OCI-LY1 (cell line): ENCODE results near the gene RAD51B.
A peak's percentile ranks its signal among the peaks of the same experiment; 100 is the strongest.

ENCODE experiments used
- H2AFZ ChIP-seq: fragments of 200-600 bp; sonication (generic), shearing (Covaris generic); 2 replicates; pipeline ENCODE4 v1.6.0; 2014; ENCODE audit warnings: antibody characterized with exemption, mild to moderate bottlenecking, low read length
- H3F3A ChIP-seq: fragments of 200-600 bp; sonication (generic), shearing (Covaris generic); 2 replicates; pipeline ENCODE4 v1.6.0; 2014; ENCODE audit warnings: mild to moderate bottlenecking, antibody characterized with exemption, low read length, moderate library complexity; ENCODE audit not compliant: insufficient read depth
- H3K27ac ChIP-seq: fragments of 200-600 bp; sonication (generic); 2 replicates; pipeline ENCODE4 v1.5.1; 2014; ENCODE audit warnings: low read length, mixed run types, mild to moderate bottlenecking, low read depth; ENCODE audit not compliant: poor library complexity, severe bottlenecking
- H3K27me3 ChIP-seq: fragments of 200-600 bp; sonication (generic); 2 replicates; pipeline ENCODE4 v1.6.0; 2014; ENCODE audit warnings: antibody characterized with exemption, mild to moderate bottlenecking, low read length, moderate library complexity; ENCODE audit not compliant: insufficient read depth
- H3K36me3 ChIP-seq: fragments of 200-600 bp; sonication (generic); 2 replicates; pipeline ENCODE4 v1.6.1; 2014; ENCODE audit warnings: mild to moderate bottlenecking, antibody characterized with exemption, low read length, moderate library complexity, mixed read lengths; ENCODE audit not compliant: insufficient read depth
- H3K4me1 ChIP-seq: fragments of 200-600 bp; sonication (generic); 2 replicates; pipeline ENCODE4 v1.5.1; 2014; ENCODE audit warnings: mild to moderate bottlenecking, low read length, moderate library complexity; ENCODE audit not compliant: insufficient read depth, severe bottlenecking
- H3K4me2 ChIP-seq: fragments of 200-600 bp; sonication (generic), shearing (Covaris generic); 2 replicates; pipeline ENCODE4 v1.6.1; 2014; ENCODE audit warnings: low read length
- H3K4me3 ChIP-seq: fragments of 200-600 bp; sonication (generic); 2 replicates; pipeline ENCODE4 v1.5.1; 2014; ENCODE audit warnings: low read length, low read depth, mild to moderate bottlenecking, mixed read lengths; ENCODE audit not compliant: poor library complexity, severe bottlenecking
- H3K79me2 ChIP-seq: fragments of 200-600 bp; shearing (Covaris generic); 2 replicates; pipeline ENCODE4 v1.6.1; 2016; ENCODE audit warnings: mixed run types, low read length, mixed read lengths; ENCODE audit not compliant: insufficient read depth
- H3K9ac ChIP-seq: fragments of 200-600 bp; sonication (generic), shearing (Covaris generic); 2 replicates; pipeline ENCODE4 v1.6.1; 2014; ENCODE audit warnings: mild to moderate bottlenecking, low read length, mixed read lengths
- H3K9me2 ChIP-seq: fragments of 200-600 bp; sonication (generic), shearing (Covaris generic); 2 replicates; pipeline ENCODE4 v1.6.1; 2014; ENCODE audit warnings: low read depth, mild to moderate bottlenecking, low read length, mixed read lengths
- H3K9me3 ChIP-seq: fragments of 200-600 bp; shearing (Covaris generic); 2 replicates; pipeline ENCODE4 v1.6.1; 2014; ENCODE audit warnings: low read length, mixed read lengths
- H4K20me1 ChIP-seq: fragments of 200-600 bp; sonication (generic), shearing (Covaris generic); 2 replicates; pipeline ENCODE4 v1.6.0; 2016; ENCODE audit warnings: mild to moderate bottlenecking, low read length; ENCODE audit not compliant: insufficient read depth
- EZH2 ChIP-seq: fragments of 200-600 bp; sonication (generic), shearing (Covaris generic); IDR thresholded peaks from 2 replicates; pipeline ENCODE4 v1.8.0; 2017; ENCODE audit warnings: borderline replicate concordance, mixed run types, mild to moderate bottlenecking, antibody characterized with exemption, low read length, moderate library complexity, mixed read lengths
- TF ChIP-seq, protein P1 (sequence below): fragments of 200-600 bp; sonication (generic), shearing (Covaris generic); IDR thresholded peaks from 2 replicates; pipeline ENCODE4 v1.5.1; 2017; ENCODE audit warnings: mild to moderate bottlenecking, antibody characterized with exemption, low read length, moderate library complexity, mixed read lengths

Gene RAD51B

GRCh38 chr14:67933266-67933665 is 113.7 kb downstream of the RAD51B start:
- Histone ChIP-seq H3K27ac (no peak overlapping the region), H3K9ac (no peak overlapping the region), H3K4me3 (no peak overlapping the region), H3F3A (no peaks in the 10 kb centered on the region), H3K9me2 (no peaks in the 10 kb centered on the region), H3K36me3 (no peaks in the 10 kb centered on the region), H3K4me2 (no peak overlapping the region), H3K27me3 (no peaks in the 10 kb centered on the region), H3K4me1 (no peaks in the 10 kb centered on the region), H4K20me1 (no peaks in the 10 kb centered on the region), H3K79me2 (no peaks in the 10 kb centered on the region; the same call in 1 of the 2 replicates), H2AFZ (no peak overlapping the region), H3K9me3 (0 out of 2 replicates have a peak, but pooled peaks cover 2% of the 10 kb centered on the region)
- TF ChIP-seq, protein P1, sequence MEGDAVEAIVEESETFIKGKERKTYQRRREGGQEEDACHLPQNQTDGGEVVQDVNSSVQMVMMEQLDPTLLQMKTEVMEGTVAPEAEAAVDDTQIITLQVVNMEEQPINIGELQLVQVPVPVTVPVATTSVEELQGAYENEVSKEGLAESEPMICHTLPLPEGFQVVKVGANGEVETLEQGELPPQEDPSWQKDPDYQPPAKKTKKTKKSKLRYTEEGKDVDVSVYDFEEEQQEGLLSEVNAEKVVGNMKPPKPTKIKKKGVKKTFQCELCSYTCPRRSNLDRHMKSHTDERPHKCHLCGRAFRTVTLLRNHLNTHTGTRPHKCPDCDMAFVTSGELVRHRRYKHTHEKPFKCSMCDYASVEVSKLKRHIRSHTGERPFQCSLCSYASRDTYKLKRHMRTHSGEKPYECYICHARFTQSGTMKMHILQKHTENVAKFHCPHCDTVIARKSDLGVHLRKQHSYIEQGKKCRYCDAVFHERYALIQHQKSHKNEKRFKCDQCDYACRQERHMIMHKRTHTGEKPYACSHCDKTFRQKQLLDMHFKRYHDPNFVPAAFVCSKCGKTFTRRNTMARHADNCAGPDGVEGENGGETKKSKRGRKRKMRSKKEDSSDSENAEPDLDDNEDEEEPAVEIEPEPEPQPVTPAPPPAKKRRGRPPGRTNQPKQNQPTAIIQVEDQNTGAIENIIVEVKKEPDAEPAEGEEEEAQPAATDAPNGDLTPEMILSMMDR, result no peak
- no peak for TF ChIP-seq EZH2

- H3K9ac ChIP-seq, result no peak overlapping the region
- no peaks in the 10 kb centered on the region for H3F3A ChIP-seq
- no peak overlapping the region for H2AFZ ChIP-seq
- H3K4me3 ChIP-seq, result no peak overlapping the region
- H3K4me2 ChIP-seq, result no peak overlapping the region
- H3K79me2 ChIP-seq, result no peaks in the 10 kb centered on the region; the same call in 1 of the 2 replicates
- H4K20me1 ChIP-seq, result no peaks in the 10 kb centered on the region
- no peak for TF ChIP-seq EZH2
- TF ChIP-seq, protein P1, result peak; percentile 90
- no peaks in the 10 kb centered on the region for H3K9me2 ChIP-seq
- no peaks in the 10 kb centered on the region for H3K27me3 ChIP-seq
- H3K36me3 ChIP-seq, result no peaks in the 10 kb centered on the region
- 0 out of 2 replicates have a peak, but pooled peaks cover 2% of the 10 kb centered on the region for H3K9me3 ChIP-seq
- no peak overlapping the region for H3K27ac ChIP-seq
- H3K4me1 ChIP-seq, result no peaks in the 10 kb centered on the region
Measured at GRCh38 chr14:67934087-67934486, 114.5 kb downstream of the RAD51B start.

DNA sequence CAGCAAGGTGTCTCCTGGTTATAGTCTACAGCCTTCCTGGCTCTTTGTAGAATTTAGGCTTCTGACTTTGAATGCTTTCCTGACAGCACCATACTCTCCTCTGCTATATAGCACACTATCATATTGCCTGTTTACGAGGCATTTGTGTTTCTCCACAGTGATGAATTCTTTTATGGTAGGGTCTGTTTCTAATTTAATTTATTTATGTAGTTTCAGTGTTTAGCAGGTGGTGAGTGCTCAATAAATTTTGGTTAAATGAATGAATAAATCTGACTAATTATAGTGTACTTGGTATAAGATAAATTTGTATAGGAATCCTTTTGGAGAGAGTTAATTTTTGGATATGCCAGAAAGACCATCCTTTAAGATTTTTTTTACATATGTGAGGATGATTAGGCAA is 115.3 kb downstream of the RAD51B start:
- Histone ChIP-seq H3F3A (no peaks in the 10 kb centered on the region), H3K4me2 (no peak overlapping the region), H4K20me1 (no peaks in the 10 kb centered on the region), H3K36me3 (no peaks in the 10 kb centered on the region), H3K4me1 (no peaks in the 10 kb centered on the region), H3K4me3 (no peak overlapping the region), H3K9me2 (no peaks in the 10 kb centered on the region), H3K9me3 (0 out of 2 replicates have a peak, but pooled peaks cover 2% of the 10 kb centered on the region), H3K79me2 (no peaks in the 10 kb centered on the region; the same call in 1 of the 2 replicates), H3K27me3 (no peaks in the 10 kb centered on the region), H3K9ac (no peak overlapping the region), H3K27ac (no peak overlapping the region), H2AFZ (no peak overlapping the region)
- TF ChIP-seq EZH2, result no peak
- TF ChIP-seq, protein P1, result no peak
